AG09319 (cell line): Measurements from ENCODE around the gene TBC1D22A.

Source experiments
- DNase-seq: peaks from one replicate; pipeline ENCODE4 v3.0.0-alpha.2; 2010; ENCODE audit warnings: low read depth; ENCODE audit errors: extremely low read depth
- CTCF ChIP-seq: IDR thresholded peaks from 2 replicates; pipeline ENCODE4 v1.5.1; 2011; ENCODE audit warnings: low read depth, mild to moderate bottlenecking, inconsistent platforms, low read length, moderate library complexity

The TBC1D22A gene

GRCh38 chr22:47157486-47158270 lies 395.2 kb downstream of the TBC1D22A start:
- TF ChIP-seq CTCF, result no peak
- no peak for DNase-seq

GRCh38 chr22:47158457-47158856 lies 396.0 kb downstream of the TBC1D22A start:
- no peak for DNase-seq
- TF ChIP-seq CTCF, result no peak

DNA sequence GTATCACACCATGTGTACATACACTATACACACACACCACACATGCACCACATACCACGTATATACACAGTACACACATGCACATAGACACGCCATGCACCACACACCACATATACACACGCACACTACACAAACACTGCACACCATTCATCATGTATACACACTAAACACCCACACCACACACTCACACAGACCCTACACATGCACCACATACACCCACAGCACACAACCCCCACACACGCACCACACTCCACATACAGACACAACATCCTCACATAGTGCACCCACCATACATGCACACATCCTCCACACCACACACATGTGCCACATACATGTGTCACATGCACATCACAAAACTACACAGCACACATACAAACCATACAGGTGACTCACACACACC lies 397.1 kb downstream of the TBC1D22A start:
- TF ChIP-seq CTCF, result no peak

GRCh38 chr22:47160141-47160541 lies 397.7 kb downstream of the TBC1D22A start:
- TF ChIP-seq CTCF, result no peak
- DNase-seq, result no peak

More for the DNA sequence above, 397.1 kb downstream of the TBC1D22A start:
- DNase-seq, result no peak

DNA sequence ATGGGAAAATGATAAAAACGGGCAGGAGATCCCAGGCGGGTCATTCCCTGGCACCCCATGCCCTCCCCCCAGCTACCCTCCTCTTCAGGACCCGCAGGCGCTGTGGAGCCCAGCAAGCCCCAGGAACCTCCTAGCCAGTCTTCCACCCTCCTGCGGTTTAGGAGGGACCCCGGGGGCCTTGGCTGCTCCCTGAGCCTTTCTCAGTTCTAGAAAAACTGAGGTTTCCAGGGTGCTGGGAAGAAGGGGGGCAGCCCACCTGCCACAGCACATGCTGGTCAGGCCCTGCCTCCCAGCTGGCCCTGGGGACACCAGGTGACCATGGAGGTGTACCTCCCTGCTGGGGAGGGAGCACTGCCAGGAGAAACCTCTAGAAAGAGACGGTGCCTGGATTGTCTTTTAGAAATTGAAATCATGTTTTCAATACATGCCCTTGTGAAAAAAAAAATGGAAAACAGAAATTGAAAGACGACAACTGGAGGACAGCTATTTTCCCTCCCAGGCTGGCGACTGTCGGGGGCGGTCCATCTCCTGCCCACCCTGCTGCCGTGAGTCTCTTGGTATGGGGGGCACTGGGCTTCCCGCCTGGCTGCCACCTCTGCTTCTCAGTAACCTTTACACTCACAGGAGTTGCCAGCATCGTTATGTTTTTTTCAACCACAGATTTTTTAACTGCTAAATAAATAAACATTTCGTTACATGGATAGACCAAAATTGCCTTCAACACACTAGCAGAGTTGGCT lies 398.5 kb downstream of the TBC1D22A start:
- no peak for DNase-seq
- TF ChIP-seq CTCF, result no peak

DNA sequence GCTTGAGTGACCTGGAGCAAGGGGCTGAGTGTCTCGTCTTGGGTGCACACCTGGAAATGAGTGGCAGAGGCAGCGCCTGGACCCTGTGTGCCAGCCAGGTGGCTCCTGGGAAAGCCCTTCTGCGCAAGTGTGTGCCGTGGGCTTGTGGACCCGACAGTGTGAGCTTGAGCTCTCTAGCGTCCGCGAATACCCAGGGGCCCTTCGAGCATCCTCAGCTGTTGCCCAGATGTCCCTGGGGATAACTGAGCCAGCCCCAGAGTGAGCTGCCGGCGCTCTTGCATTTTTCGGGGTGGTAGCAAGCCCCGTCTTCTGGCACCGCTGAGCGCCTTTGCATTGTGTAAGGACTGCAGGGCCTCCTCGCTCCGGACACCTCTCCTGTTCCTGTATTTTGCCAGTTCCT lies 399.2 kb downstream of the TBC1D22A start:
- no peak for DNase-seq
- no peak for TF ChIP-seq CTCF

DNA sequence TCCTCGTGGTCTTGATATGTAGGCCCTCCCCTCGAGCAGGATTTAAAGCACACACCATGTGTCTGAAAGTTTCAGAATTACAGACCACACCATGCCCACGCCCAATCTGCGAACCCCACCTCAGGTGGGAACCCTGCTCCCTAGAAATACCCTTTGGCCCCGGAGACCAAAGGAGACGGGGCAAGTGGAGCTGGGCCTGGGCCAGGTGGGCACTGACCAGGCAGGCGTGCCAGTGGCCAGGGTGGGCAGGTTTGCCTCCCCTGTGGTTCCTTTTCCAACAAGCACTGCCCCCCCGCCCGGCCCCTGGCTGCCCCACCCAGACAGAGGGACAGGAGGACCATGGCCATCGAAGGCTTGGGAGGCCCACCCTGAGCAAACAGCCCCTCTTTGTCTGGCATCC lies 400.4 kb downstream of the TBC1D22A start:
- no peak for DNase-seq
- no peak for TF ChIP-seq CTCF
